GM12878 (cell line): ENCODE results near the gene FSTL1. TPM values are rescaled to one million over a fixed set of nuclear protein-coding genes. Genes with fewer than 3 reads are reported as not detected.

Source experiments
- ATAC-seq: fragments of 200-7000 bp; cut with Tn5 transposase; 3 replicates; pipeline ENCODE4 v1.9.1; 2020; ENCODE audit warnings: mild to moderate bottlenecking, moderate library complexity
- BruUV-seq: library from RNA; stranded (reverse); fragments of 400-500 nt; replicated peaks from 2 replicates; lab custom pipeline; 2021; lab: Mats Ljungman, UMichigan
- CTCF ChIA-PET: fragments of 300-600 bp; sonication (Branson Sonifier 250); formaldehyde crosslinking; extraction: SDS; loops from one replicate; lab custom pipeline; 2021; ENCODE audit warnings: inconsistent platforms; lab: Yijun Ruan, JAX
- POLR2A ChIA-PET: fragments of 350-600 bp; formaldehyde crosslinking; extraction: SDS; loops from one replicate; lab custom pipeline; 2021; ENCODE audit warnings: inconsistent platforms; lab: Charles Lee
- RAD21 ChIA-PET: fragments of 300-600 bp; sonication (Branson Sonifier 250); formaldehyde crosslinking; loops from one replicate; lab custom pipeline; 2023; ENCODE audit warnings: antibody characterized with exemption; ENCODE audit not compliant: unreplicated experiment; lab: Charles Lee
- SMC1A ChIA-PET: fragments of 300-600 bp; sonication (Branson Sonifier 250); formaldehyde crosslinking; loops from one replicate; lab custom pipeline; 2023; ENCODE audit not compliant: unreplicated experiment, uncharacterized antibody; lab: Charles Lee
- DNase-seq: peaks from one replicate; pipeline ENCODE4 v3.0.0-alpha.2; 2011; ENCODE audit warnings: low read depth, low spot score
- FAIRE-seq: peaks from 3 replicates; lab custom pipeline; 2011; peaks lifted over from hg19 to GRCh38; lab: Jason Lieb, UNC
- H2AFZ ChIP-seq: 2 replicates; pipeline ENCODE4 v1.6.0; 2011; ENCODE audit warnings: low read depth, low read length, control low read depth; ENCODE audit not compliant: control insufficient read depth
- H3K27ac ChIP-seq: 2 replicates; pipeline ENCODE4 v1.5.1; 2011; ENCODE audit warnings: control low read depth; ENCODE audit not compliant: control insufficient read depth, insufficient read depth
- H3K27me3 ChIP-seq, 2 experiments: replicated peaks in 1 of 2; 2 replicates each; pipeline versions ENCODE4 v1.6.0 to v1.6.1; 2011; ENCODE audit warnings: low read length in 1 of 2; ENCODE audit not compliant: control insufficient read depth in 2 of 2, insufficient read depth in 2 of 2
- H3K36me3 ChIP-seq, 2 experiments: 2 replicates each; pipeline ENCODE4 v1.5.1; 2011; ENCODE audit warnings: low read length in 1 of 2; ENCODE audit not compliant: control insufficient read depth in 2 of 2, insufficient read depth in 2 of 2
- H3K4me1 ChIP-seq: 2 replicates; pipeline ENCODE4 v1.6.1; 2011; ENCODE audit warnings: mild to moderate bottlenecking, low read length, moderate library complexity, mixed read lengths; ENCODE audit not compliant: control insufficient read depth, insufficient read depth
- H3K4me2 ChIP-seq: 2 replicates; pipeline ENCODE4 v1.6.0; 2011; ENCODE audit warnings: control low read depth; ENCODE audit not compliant: control insufficient read depth, insufficient read depth
- H3K4me3 ChIP-seq: fragments of 200-600 bp; sonication (generic); 2 replicates; pipeline ENCODE4 v1.5.1; 2016
- H3K79me2 ChIP-seq: 2 replicates; pipeline ENCODE4 v1.6.0; 2011; ENCODE audit warnings: low read length; ENCODE audit not compliant: control insufficient read depth, insufficient read depth
- H3K9ac ChIP-seq: 2 replicates; pipeline ENCODE4 v1.8.0; 2011; ENCODE audit warnings: low read length, control low read depth, mixed read lengths; ENCODE audit not compliant: control insufficient read depth, insufficient read depth
- H3K9me3 ChIP-seq: replicated peaks from 3 replicates; pipeline ENCODE4 v1.5.1; 2011; ENCODE audit warnings: mild to moderate bottlenecking, low read length; ENCODE audit not compliant: control insufficient read depth, insufficient read depth
- H4K20me1 ChIP-seq: 2 replicates; pipeline ENCODE4 v1.6.0; 2011; ENCODE audit not compliant: control insufficient read depth, insufficient read depth
- BACH1 ChIP-seq: fragments of 450-650 bp; IDR thresholded peaks from 2 replicates; pipeline ENCODE4 v1.6.1; 2017; ENCODE audit warnings: mild to moderate bottlenecking, borderline replicate concordance
- MXI1 ChIP-seq: fragments of 150-350 bp; IDR thresholded peaks from 2 replicates; pipeline ENCODE4 v1.6.1; 2011; ENCODE audit warnings: low read depth, mild to moderate bottlenecking, inconsistent platforms, low read length, improper control_type of control experiment
- RELA ChIP-seq: fragments of 450-650 bp; IDR thresholded peaks from 2 replicates; pipeline ENCODE4 v1.8.0; 2014; ENCODE audit warnings: borderline replicate concordance; ENCODE audit not compliant: partially characterized antibody
- SREBF2 ChIP-seq: IDR thresholded peaks from 2 replicates; pipeline ENCODE4 v1.6.1; 2012; ENCODE audit warnings: mild to moderate bottlenecking, low read length
- SUPT20H ChIP-seq: IDR thresholded peaks from 2 replicates; pipeline ENCODE4 v1.6.1; 2011; ENCODE audit warnings: low read depth, mild to moderate bottlenecking, low read length, moderate library complexity, borderline replicate concordance; ENCODE audit not compliant: control insufficient read depth
- TCF3 ChIP-seq: IDR thresholded peaks from 2 replicates; pipeline ENCODE4 v1.6.1; 2012; ENCODE audit warnings: low read depth, mild to moderate bottlenecking, low read length, borderline replicate concordance; ENCODE audit not compliant: insufficient read depth
- WGBS: methylation state at CpG from one replicate; pipeline ENCODE4 v1.1.6; 2016; ENCODE audit warnings: low lambda C conversion rate; ENCODE audit not compliant: insufficient replicate concordance, insufficient coverage; ENCODE audit errors: missing lambda C conversion rate; 5-methylcytosine and 5-hydroxymethylcytosine counted together
- in situ Hi-C: fragments of 300-500 bp; cut with MboI; formaldehyde crosslinking; loops from 9 replicates; pipeline ENCODE4 v1.14.3; 2018; ENCODE audit warnings: mixed read lengths
- intact Hi-C: fragments of 100-400 bp; cut with micrococcal nuclease; formaldehyde crosslinking; loops from one replicate; pipeline ENCODE4 v1.14.2; 2022; ENCODE audit not compliant: unreplicated experiment
- polyA plus RNA-seq, 11 experiments: library from polyadenylated mRNA; depleted of rRNA in 4 of 11; unstranded in 6 of 11; stranded (reverse) in 5 of 11; fragments of >200 nt; fragmentation: Nextera tagmentation in 4 of 11; fragmentation: Illumina TruSeq in 1 of 11; extraction: Ambion mirVana in 4 of 11; extraction: Trizol in 1 of 11; gene quantifications; 1 replicate in 1 of 11; 2 replicates in 10 of 11; pipeline versions ENCODE4 v1.2.1 to v1.2.3, GENCODE V29; 2011 to 2016; ENCODE audit warnings: inconsistent platforms in 2 of 11, missing spikeins in 2 of 11, low read depth in 1 of 11
- total RNA-seq, 4 experiments: library from RNA; depleted of rRNA in 3 of 4; stranded (reverse); fragments of >200 nt in 3 of 4; fragmentation: Illumina TruSeq in 1 of 4; extraction: Trizol in 1 of 4; gene quantifications; 2 replicates each; pipeline versions ENCODE4 v1.2.1 to v1.2.3, GENCODE V29; 2013 to 2021

Gene FSTL1
- total and polyA plus RNA-seq, 10 of the 15 experiments (the other 5 are each of a cell fraction or from before 2014, with no cell fraction given) = 0.06 to 1.7 (median 0.32) TPM; not detected in 4

DNA sequence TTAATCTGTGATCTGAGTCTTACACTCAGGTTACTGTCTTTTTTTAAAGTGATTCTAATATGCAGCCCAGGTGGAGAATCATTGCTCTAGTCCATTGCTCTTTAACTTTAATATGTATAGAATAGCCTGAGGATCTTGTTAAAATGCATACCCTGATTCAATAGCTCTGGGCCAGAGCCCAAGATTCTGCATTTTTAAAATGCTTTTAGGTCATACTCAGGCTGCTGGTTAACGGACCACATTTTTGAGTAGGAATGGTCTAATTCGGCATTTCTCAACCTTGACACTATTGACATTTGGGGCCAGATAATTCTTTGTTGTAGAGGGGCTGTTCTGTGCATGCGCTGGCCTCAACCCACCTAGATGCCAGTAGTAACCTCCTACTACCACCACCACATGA lies 20.9 kb upstream of the FSTL1 start:
- DNase-seq (no peak), FAIRE-seq (no peak), ATAC-seq (no peak)
- 24% methylated on average over 3 of the region's 3 CpGs for WGBS
- Histone ChIP-seq H3K4me2 (no peak overlapping the region), H3K4me3 (no peak overlapping the region), H2AFZ (no peak overlapping the region), H3K27ac (no peak overlapping the region), H3K36me3 (no peaks in the 10 kb centered on the region), H4K20me1 (no peaks in the 10 kb centered on the region), H3K27me3 (no peaks in the 10 kb centered on the region; a peak in 2 of 4 replicates), H3K79me2 (no peaks in the 10 kb centered on the region), H3K9ac (no peak overlapping the region), H3K9me3 (no peaks in the 10 kb centered on the region), H3K4me1 (no peaks in the 10 kb centered on the region)
- ChIA-PET SMC1A (no interaction called here), RAD21 (no interaction called here), POLR2A (no interaction called here), CTCF (no interaction called here)
- in situ Hi-C loops = no loop called here
- no TSS peak for BruUV-seq
- intact Hi-C loops = no loop called here
- no peak for TF ChIP-seq BACH1

DNA sequence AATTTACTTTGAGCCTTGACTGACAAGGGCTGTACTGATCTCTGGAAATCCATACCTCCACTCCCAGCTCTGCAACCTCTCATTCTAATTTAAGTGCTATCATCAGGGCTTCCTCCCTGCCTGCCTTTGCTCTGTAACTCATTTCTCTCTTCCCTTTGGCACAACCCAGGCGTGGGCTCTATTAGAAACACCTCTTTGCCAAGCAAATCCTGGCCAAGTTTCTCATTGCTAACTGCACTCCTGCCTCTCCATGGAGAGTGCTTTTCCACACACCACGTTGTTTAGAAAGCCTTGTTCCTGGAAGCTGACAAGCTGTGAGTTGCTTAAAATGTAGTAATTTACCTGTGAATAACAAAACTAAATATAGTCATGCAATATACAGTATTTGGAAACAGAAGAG lies 20.1 kb upstream of the FSTL1 start:
- ChIA-PET RAD21 (no interaction called here), POLR2A (no interaction called here), SMC1A (no interaction called here), CTCF (no interaction called here)
- DNase-seq (no peak), FAIRE-seq (no peak), ATAC-seq (no peak)
- Histone ChIP-seq H3K27ac (no peak overlapping the region), H3K4me3 (no peak overlapping the region), H3K9ac (no peak overlapping the region), H2AFZ (no peak overlapping the region), H4K20me1 (no peaks in the 10 kb centered on the region), H3K79me2 (no peaks in the 10 kb centered on the region), H3K4me2 (no peak overlapping the region), H3K9me3 (no peaks in the 10 kb centered on the region), H3K27me3 (no peaks in the 10 kb centered on the region; a peak in 2 of 4 replicates), H3K4me1 (no peaks in the 10 kb centered on the region), H3K36me3 (no peaks in the 10 kb centered on the region)
- in situ Hi-C loops (no loop called here), intact Hi-C loops (no loop called here)
- no TSS peak for BruUV-seq
- TF ChIP-seq RELA (no peak), TCF3 (no peak), BACH1 (no peak), SUPT20H (no peak), MXI1 (no peak), SREBF2 (no peak)
- 11% methylated on average over 2 of the region's 2 CpGs for WGBS
